NCI-H82 treated with DMSO at 0.1 percent for 48 hours (cell line): ENCODE measurements around the gene MED12L.

ENCODE experiments used
- DNase-seq: peaks from one replicate; lab custom pipeline; 2025; ENCODE audit not compliant: unreplicated experiment; lab: John Stamatoyannopoulos, UW

Gene MED12L

DNA sequence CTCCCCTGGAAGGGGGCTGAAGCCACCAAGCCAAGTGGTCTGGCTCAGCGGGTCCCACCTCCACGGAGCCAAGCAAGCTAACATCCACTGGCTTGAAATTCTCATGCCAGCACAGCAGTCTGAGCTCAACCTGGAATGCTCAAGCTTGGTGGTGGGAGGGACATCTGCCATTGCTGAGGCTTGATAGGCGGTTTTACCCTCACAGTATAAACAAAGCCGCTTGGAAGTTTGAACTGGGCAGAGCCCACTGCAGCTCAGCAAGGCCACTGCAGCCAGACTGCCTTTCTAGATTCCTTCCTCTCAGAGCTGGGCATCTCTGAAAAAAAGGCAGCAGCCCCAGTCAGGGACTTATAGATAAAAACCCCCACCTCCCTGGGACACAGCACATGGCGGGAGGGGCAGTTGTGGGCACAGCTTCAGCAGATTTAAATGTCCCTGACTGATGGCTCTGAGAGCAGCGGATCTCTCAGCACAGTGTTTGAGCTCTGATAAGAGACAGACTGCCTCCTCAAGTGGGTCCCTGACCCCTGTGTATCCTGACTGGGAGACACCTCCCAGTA lies 398.6 kb downstream of the MED12L start:
- no peak for DNase-seq
